GM21526 (cell line): ENCODE measurements around the gene IARS2.

Source experiments
- ATAC-seq: cut with Tn5 transposase; IDR thresholded peaks from one replicate; pipeline ENCODE4 v1.9.1; 2021; ENCODE audit warnings: moderate library complexity; ENCODE audit not compliant: unreplicated experiment, low FRiP score

Gene IARS2

GRCh38 chr1:220094016-220094911, at the start of gene IARS2:
IARS2 (plus strand) TSS chr1:220094132; CDS start chr1:220094217, 85 bp downstream.
- ATAC-seq = peak; percentile 50

- ATAC-seq = no peak
Measured at GRCh38 chr1:220044678-220045355, 49.1 kb upstream of the IARS2 start.

GRCh38 chr1:220045356-220046051, 48.4 kb upstream of the IARS2 start:
- ATAC-seq = no peak

- peak; percentile 99 for ATAC-seq
Measured at GRCh38 chr1:220046052-220046930, 47.6 kb upstream of the IARS2 start, which contains the start of gene EPRS1. EPRS1 (minus strand) TSS chr1:220046505; CDS start chr1:220046388, 117 bp downstream.

- no peak for ATAC-seq
Measured at GRCh38 chr1:220056374-220056773, 37.6 kb upstream of the IARS2 start.

DNA sequence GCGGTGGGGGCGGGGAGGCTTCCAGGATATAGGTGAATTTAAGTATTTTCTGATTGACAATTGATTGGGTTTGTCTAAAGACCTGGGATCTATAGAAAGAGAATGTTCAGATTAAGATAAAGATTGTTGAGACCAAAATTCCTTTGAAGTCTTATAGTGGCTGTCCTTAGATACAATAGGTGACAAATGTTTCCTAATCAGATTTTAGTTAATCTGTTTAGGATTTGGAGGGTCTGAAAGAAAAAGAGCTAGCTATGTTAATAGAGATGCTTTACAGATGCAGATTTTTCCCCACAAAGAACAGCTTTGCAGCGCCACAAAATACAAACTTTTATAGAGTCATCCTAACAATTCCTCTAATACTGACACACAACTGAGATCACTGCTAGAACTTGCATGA, 33.1 kb upstream of the IARS2 start:
- ATAC-seq = no peak

DNA sequence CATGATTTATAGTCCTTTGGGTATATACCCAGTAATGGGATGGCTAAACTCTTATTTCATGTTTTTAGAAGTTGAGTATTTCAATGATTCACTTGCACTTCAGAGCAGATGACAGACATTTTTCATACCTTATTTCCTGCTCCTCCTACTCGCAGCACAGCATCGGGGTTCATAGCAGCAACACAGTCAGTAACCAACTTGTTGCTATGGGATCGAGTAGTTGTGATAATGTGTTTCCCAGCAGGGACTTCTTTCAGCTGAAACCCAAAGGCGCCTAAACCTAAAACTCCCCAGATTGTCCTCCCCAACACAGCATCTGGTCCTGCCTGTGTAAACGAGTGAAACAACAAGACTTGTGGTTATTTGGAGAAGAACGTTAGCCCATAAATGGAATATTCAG, 31.3 kb upstream of the IARS2 start:
- no peak for ATAC-seq

DNA sequence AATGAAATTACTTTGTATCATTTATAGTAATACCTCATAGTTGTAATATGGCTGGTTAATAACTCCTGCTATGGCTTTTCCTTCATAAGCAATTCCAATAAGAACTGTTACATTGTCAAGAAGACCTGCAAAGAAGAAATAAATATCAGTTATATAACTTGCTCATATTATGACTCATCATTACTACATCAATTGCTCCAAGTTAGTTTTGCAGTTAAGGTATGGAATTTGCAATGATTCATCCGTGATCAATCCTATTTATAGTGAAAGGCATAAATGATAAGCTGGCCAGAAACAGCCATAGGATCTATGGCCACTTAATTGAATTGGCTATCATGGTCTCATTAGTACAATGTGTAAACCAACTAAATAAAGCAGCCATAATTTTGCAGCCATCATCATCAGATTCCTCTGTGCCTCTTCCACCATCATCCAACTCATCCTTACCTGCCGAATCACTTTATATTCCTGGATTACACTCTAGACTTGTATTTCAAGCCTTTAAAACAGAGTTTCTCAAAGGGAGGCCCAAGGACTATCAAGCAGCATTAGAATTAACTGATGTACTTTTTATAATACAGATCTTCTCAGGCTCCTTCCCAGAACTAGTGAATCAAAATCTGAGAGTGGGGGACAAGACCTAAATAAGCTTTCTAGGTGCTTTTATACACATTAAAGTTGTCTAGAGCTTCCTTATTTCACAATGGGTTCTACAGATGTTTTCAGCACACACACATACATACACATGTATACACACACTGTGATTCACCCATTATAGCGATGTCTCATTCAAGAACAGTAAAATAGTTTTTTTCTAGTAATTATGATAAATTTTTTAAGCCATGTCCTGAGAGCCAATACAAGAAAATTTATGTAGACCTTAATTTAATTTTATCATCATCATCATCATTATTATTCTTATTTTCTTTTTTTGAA, 26.4 kb upstream of the IARS2 start:
- ATAC-seq = no peak

DNA sequence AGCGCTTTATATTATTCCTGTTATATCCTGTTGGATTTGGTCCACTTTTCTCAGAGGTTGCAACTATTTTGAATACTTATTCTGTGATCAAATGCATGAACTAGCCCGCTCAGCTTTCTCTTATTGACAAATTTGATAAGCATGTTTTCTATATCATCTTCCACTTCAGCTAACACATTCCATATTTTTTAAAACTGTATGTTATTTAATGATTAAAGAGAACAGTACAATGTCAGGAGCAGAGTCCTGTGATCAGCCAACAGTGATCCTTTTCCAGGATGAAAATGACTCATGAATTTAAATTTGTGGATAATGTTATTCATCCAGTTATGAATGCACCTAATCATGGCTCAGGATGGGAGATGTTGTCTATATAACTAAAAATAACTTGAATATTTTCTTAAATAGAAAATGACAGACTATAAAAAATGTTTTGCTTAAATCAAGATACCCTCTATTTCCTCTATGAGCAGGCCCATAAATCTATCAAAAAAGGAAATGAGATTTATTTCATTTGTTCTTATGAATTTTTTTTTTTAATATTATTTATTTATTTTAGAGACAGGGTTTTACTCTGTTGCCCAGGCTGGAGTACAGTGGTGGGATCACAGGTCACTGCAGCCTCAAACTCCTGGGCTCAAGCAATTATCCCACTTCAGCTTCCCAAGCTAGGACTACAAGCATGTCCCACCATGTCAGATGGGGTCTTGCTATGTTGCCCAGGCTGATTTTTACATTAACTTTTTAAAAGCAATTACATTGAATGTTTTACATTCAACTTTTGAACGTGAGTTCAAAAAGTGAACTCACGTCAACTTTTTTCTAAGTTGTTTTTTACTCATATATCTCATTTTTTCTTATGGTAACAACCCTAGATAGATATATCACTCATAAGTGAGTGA, 16.8 kb upstream of the IARS2 start:
- no peak for ATAC-seq

GRCh38 chr1:220077887-220078286, 16.0 kb upstream of the IARS2 start:
- no peak for ATAC-seq

GRCh38 chr1:220084460-220084859, 9.5 kb upstream of the IARS2 start:
- ATAC-seq = no peak

DNA sequence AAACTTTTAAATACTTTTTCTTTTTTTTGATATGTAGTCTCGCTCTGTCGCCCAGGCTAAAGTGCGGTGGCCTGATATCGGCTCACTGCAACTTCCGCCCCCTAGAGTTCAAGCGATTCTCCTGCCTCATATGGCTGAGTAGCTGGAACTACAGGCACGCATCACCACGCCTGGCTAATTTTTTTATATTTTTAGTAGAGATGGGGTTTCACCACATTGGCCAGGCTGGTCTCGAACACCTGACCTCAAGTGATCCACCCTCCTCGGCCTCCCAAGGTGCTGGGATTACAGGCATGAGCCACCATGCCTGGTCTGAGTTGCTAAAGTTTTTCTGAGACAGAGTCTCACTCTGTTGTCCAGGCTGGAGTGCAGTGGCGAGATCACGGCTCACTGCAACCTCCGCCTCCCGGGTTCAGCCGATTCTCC, 7.7 kb upstream of the IARS2 start:
- peak; percentile 52 for ATAC-seq

DNA sequence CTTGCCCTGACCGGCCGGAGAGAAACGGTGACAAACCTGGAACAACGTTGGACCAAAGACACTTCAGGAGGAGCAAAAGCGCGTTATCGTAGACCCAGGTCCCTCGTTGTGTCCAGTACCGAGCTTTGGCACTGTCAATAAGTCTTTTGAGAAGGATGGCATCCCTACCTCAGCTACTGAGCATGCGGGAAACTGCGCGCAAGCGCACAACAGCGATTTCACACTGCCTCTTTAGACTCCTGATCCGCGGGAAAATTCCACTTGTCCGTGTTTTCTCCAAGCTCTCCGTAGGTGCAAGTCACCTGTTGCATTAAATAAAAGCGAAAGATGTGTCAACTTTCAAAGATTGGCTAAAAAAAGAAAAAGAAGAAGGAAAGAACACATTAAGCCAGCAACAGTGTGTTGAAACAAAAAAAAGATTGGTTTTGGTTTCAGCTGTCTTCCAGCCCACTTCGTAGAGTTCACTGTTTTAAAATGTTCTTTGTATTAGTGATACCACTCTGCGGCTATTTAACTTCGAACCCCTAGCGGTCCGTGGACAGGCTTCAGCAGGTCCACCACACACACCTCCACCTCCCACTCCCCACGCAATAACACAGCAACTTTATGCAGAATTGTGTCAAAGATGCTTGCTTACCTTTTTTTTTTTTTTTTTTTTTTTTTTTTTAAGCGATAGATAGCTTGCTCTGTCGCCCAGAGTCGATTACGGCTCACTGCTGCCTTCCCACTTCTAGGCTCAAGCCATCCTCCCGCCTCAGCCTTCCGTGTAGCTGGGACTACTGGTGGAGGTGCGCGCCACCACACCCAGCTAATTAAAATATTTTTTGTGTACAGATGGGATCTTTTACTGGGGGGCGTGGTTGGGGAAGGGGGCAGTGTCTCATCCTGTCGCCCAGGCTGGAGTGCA, 4.0 kb upstream of the IARS2 start, which contains the start of gene BPNT1:
TSS of gene BPNT1 (minus strand) at position 139 of the 907 bp plus-strand sequence. CDS start 9,942 bp downstream, outside the sequence.
- peak; percentile 61 for ATAC-seq

- no peak for ATAC-seq
Measured at GRCh38 chr1:220092694-220093093, 1.2 kb upstream of the IARS2 start.

- peak; percentile 3 for ATAC-seq
Measured at GRCh38 chr1:220093361-220094015, 444 bp upstream of the IARS2 start.

DNA sequence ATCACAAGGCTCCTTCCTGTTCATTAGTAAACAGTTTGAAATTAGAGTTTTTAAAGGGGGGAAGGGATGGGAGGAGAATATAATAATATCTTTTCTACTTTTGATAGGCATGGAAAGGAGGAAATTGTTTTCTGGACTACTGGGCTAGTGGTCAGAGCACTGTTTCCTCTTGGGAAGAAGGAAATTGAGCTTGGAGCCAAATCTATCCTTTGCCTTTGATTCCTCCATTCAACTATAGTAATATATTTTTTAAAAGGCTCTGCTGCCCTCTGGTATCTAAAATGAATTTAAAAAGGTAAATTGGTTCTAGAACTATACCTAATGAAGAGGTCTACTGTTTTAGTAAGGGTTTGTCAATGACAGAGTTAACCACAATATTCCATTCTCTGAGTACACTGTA, 5.9 kb downstream of the IARS2 start:
- no peak for ATAC-seq
